Lower leg skin (tissue), 3 donors: ENCODE measurements around the gene POLA2.

Experiments
- POLR2A ChIP-seq, 2 donors: fragments of 450-650 bp; IDR thresholded peaks; one replicate each; pipeline ENCODE4 v1.6.1; 2016 to 2017; ENCODE audit warnings: antibody characterized with exemption in 2 of 2, mild to moderate bottlenecking in 1 of 2, moderate library complexity in 1 of 2
- TF ChIP-seq, protein P1 (sequence below), 3 donors: fragments of 450-650 bp; IDR thresholded peaks; one replicate each; pipeline ENCODE4 v1.5.1; 2016; ENCODE audit warnings: antibody characterized with exemption in 3 of 3, mild to moderate bottlenecking in 3 of 3, moderate library complexity in 2 of 3

DNA sequence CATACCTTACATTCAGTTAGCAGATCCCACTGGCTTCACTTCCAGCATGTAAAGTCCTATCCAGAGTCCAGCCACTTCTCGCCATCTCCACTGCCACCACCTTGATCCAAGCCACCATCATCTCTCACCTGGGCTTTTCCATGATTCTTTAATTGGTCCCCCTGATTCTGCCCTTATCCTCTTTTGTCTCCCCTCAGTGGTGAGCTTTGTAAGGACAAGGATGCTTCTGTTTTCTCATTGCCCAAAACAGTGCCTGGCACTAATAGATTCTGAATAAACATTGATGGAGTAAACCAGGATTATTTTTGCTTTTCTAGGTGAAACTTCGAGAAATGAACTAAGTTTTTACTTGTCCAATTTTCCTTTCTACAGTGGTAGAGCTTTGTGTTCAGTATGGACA lies 4.4 kb downstream of the POLA2 start:
- TF ChIP-seq, protein P1, sequence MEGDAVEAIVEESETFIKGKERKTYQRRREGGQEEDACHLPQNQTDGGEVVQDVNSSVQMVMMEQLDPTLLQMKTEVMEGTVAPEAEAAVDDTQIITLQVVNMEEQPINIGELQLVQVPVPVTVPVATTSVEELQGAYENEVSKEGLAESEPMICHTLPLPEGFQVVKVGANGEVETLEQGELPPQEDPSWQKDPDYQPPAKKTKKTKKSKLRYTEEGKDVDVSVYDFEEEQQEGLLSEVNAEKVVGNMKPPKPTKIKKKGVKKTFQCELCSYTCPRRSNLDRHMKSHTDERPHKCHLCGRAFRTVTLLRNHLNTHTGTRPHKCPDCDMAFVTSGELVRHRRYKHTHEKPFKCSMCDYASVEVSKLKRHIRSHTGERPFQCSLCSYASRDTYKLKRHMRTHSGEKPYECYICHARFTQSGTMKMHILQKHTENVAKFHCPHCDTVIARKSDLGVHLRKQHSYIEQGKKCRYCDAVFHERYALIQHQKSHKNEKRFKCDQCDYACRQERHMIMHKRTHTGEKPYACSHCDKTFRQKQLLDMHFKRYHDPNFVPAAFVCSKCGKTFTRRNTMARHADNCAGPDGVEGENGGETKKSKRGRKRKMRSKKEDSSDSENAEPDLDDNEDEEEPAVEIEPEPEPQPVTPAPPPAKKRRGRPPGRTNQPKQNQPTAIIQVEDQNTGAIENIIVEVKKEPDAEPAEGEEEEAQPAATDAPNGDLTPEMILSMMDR (IDR thresholded peaks at IDR 0.05): no peak
- no peak for TF ChIP-seq POLR2A (IDR thresholded peaks at IDR 0.05)
